Stimulated activated CD4-positive, alpha-beta T cell treated with anti-CD3 and anti-CD28 coated beads, Interleukin-4, amount 100 ng/mL, for 1 hour (primary cell): ENCODE results near the gene TMEM131.
A peak's percentile ranks its signal among the peaks of the same experiment; 100 is the strongest.

Experiments
- DNase-seq: peaks from one replicate; pipeline ENCODE4 v3.0.0-alpha.2; 2020

The TMEM131 gene

GRCh38 chr2:98020992-98021713, 25.4 kb upstream of the TMEM131 start:
- DNase-seq = no peak

DNA sequence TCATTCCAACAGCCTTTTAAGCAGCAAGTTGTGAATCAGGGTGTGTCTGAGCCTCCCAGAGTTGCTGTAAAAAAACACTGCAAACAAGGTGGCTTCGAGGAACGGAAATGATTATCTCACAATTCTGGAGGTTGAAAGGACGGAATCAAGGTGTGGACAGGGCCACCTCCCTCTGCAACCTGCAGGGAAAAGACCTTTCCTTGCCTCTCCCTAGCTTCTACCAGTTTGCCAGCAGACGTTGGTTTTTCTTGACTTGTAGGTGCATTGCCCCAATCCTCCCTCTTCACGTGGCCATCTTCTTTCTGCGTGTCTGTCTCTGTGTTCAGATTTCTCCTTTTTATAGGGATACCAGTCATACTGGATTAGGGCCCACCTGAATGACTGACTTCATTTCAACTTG, 24.8 kb upstream of the TMEM131 start:
- no peak for DNase-seq

GRCh38 chr2:98016908-98017670, 21.3 kb upstream of the TMEM131 start:
- DNase-seq = no peak

- DNase-seq = no peak
Measured at GRCh38 chr2:98015671-98016070, 19.9 kb upstream of the TMEM131 start.

DNA sequence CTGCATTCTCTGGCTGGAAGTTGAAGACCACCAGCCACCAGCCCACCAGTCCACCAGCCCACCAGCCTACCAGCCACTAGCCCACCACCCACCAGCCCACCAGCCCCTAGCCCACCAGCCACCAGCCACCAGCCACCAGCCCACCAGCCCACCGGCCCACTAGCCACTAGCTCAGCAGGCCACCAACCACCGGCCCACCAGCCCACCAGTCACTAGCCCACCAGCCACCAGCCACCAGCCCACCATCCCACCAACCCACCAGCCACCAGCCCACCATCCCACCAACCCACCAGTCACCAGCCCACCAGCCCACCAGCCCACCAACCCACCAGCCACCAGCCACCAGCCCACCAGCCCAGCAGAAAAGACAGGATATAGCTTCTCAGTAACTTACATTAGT, 18.6 kb upstream of the TMEM131 start:
- DNase-seq = no peak

DNA sequence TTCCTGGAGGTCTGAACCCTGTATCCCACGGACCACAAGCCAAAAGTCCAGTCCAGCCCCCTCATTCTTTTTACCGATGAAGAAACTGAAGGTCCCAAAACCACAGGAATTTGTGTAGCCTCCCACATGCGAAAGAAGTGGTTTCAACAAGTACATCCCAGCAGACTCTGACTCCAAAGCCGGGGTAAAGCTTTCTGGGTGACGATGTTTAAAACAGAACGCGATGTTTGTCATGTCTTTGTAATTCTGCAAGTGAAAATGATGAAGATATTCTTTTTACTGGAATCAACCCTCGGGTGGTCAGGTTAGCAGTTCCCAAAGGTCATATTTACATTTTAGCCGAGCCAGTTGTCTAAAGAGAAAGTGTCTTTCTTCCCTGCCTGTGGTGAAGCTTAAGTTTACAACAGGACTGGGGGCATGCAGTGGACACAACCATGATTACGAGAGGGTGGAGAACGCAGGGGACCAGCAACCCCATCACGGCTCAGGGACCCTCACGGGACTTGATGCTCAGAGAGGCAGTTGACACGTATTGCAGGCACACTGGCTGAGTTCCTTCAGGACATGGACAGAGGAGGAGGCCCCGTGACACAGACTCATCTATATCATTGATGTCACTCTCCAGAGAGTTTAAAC, 17.8 kb upstream of the TMEM131 start:
- DNase-seq = no peak

- DNase-seq = no peak
Measured at GRCh38 chr2:98012561-98012991, 16.8 kb upstream of the TMEM131 start.

GRCh38 chr2:98009887-98010760, 14.4 kb upstream of the TMEM131 start:
- DNase-seq = no peak

DNA sequence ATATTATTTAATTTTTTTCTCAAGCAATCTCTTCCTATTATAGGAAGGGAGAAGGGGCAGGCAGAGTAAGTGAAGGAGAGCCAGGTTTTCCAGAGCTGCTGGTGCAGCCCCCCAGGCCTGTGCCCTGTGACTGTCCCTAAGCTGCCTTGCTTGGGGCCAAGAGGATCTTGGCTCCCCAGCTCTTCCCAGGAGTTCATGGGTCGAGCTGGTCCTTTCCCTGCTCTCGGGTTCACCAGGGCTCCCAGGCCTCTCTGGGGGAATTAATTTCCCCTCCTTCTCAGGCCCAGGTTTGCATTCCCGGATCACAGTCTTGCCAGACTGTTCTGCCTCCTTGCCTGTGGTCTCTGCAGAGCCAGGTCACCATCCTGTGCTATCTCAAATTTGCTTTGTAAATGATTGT, 12.7 kb upstream of the TMEM131 start:
- DNase-seq = no peak

DNA sequence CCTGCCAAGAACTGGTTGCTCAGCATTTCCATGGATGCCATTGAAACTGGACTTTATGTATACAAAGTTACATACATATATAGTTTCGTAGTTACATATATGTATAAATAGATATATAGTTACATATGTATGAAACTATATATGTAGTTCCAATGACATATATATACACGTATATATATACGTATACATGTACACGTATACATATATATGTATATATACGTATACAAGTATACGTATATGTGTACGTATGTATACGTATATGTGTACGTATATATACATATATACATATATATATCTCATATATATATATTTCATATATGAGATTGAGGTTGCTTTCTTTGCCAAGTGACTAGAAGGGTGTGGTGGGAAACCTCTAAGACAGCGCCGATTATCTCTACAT, 10.6 kb upstream of the TMEM131 start:
- DNase-seq = no peak

DNA sequence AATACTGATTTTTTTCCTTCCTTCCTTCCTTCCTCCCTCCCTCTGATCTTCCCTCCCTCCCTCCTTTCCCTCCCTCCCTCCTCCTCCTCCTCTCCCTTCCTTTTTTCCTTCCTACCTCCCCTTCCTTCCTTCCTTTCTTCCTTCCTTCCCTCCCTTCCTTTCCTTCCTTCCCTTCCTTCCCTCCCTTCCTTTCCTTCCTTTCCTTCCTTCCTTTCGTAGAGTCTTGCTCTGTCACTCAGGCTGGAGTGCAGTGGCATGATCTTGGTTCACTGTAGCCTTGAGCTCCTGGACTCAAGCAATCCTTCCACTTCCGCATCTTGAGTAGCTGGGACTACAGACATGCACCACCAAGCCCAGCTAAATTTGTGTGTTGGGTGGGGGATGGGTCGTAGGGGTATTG, 8.9 kb upstream of the TMEM131 start:
- DNase-seq = no peak

GRCh38 chr2:98004047-98004446, 8.3 kb upstream of the TMEM131 start:
- no peak for DNase-seq

DNA sequence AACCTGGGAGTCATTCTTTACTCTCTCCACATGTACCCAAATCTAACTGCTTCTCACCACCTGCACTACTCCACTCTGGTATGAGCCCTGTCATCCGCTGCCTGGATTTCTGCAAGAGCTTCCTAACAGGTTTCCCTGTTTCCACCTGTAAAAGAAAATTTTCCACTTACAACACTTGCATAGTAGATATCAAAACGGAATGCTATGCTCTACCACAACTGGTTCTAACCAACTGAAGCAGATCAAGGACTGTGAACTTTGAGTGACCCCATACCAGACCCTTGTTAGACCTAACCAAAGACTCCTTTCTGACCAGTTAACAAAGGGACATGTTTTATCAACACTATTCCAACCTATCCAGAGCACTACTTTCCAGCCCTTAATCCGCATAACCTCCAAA, 3.8 kb upstream of the TMEM131 start:
- no peak for DNase-seq

DNA sequence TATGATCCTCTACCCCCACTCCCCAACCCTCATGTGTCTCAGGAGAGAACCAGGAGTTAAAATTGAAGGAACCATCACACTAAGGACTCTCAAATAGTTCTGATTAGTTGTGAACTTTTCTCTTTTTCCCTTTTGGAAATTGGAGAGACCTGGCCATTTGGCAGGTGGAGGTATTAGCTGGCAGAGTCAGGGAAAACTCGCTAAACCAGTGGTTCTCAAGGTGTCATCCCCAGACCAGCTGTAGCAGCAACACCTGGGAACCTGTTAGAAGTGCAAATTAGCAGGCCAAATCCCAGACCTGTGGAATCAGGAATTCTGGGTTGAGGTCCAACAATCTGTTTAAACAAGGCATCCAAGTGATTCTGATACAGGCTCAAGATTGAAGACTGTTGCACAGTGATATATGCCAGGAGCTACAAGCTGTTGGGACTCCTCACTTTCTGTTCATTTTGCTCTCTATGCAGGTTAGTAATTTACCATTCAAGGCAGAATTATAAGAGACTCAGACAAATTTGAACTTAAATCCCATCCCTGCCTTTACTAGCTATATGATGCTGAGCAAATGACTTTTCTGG, 2.8 kb upstream of the TMEM131 start:
- no peak for DNase-seq

GRCh38 chr2:97997784-97998392, 2.1 kb upstream of the TMEM131 start:
- DNase-seq = no peak

DNA sequence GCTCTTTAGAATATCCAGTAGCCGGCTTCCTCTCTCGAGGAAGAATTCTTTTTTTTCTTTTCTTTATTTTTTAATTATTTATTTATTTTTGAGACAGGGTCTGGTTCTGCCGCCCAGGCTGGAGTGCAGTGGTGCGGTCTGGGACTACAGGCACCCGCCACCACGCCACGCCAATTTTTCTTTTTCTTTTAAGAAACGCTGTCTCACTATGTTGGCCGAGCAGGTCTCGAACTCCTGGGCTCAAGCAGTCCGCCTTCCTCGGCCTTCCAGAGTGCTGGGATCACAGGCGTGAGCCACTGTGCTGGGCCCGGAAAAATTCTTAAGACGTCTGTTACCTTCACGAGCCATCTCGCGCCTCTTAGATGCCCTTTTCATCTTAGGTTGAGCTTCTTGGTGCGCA, 931 bp upstream of the TMEM131 start:
- DNase-seq = no peak

GRCh38 chr2:97995026-97995733, 568 bp downstream of the TMEM131 start:
- DNase-seq = peak; percentile 44

GRCh38 chr2:97994476-97994875, 1.3 kb downstream of the TMEM131 start:
- DNase-seq = no peak

DNA sequence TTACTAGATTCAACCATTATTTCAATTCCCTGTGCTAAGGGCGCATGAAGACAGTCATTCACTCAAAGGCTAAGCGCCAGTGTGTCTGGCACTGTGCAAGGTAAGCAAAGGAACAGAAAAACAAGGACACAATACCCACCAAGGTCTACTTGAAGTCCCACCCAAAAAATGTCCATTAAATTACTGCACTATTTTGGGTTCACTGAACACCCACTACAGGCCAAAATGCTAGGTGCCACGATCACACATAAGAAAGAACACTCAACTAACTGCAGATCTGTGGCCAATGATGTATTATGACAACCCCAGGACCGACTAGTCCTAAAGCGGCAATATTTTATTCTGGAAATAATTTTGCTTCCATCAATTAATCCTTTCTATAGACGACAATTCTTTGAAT, 1.8 kb downstream of the TMEM131 start:
- no peak for DNase-seq

DNA sequence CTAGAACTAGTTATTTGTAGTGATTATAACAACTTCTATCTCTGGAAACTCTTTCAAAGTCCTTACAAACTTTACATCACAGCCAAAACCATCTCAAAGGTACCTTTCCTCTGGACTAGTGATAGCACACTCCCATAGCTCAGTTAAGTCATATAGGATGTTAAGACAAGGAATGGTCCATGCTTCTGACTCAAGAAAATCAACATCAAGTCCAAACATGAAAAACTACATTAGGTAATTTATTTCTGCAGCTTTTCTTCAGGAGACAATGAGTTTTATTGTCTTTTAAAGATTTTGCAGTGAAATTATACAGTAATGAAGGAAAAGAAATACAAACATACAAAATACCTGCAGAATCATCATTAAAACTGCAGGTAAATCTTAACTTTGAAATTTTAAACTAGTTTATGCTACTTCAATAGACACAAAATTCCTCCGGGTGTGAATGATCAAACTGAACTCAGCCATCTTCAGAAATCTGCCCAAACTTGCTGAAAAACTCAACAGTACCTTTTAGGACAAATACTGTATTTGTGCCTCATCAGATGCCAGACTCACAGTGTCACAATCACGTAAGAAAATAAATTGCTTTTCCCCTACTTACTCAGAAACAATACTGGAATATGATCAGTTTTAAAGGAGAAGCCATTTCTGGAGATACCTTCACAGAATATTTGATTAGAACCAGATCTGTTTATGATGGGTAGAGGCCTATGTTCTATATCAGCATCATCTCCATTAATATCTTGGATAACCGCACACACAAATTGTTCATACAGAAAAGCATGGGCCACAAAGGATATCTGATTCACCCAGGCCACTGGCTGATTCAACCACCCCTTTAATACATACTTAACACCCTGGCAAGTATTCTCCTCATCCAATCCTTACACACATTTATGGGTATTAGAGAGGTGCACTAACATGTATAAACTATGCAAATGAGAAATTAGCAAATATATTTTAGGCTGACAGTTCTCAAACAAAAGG, 2.6 kb downstream of the TMEM131 start:
- no peak for DNase-seq
